SIG-M5 (cell line): Measurements from ENCODE around the gene PXDN.
"Not testable (repeated sequence)": the region's sequence is repeated elsewhere in the genome, so short reads cannot be mapped to it uniquely, and the experiment has no call there.

Source experiments
- DNase-seq: peaks from one replicate; lab custom pipeline; 2025; lab: John Stamatoyannopoulos, UW

Gene PXDN

DNA sequence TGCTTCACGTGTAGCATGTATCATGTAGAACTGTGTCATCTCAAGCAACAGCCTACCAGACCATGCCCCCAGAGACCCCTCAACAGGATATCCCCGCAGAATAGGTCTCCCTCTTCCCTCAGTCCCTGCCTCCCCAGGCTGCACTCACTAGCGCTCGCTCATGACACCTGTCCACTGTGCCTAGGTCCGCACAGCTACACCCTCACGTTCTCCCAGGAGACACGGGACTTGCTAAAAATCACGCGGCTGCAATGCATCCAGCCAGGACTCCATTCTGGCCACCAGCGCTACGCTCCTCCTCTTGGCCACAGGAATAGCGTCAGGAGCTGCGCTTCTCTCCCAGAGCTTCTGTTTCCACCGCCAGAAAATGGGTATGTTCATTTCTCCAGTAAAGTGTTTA lies 2.5 kb downstream of the PXDN start:
- no peak for DNase-seq

DNA sequence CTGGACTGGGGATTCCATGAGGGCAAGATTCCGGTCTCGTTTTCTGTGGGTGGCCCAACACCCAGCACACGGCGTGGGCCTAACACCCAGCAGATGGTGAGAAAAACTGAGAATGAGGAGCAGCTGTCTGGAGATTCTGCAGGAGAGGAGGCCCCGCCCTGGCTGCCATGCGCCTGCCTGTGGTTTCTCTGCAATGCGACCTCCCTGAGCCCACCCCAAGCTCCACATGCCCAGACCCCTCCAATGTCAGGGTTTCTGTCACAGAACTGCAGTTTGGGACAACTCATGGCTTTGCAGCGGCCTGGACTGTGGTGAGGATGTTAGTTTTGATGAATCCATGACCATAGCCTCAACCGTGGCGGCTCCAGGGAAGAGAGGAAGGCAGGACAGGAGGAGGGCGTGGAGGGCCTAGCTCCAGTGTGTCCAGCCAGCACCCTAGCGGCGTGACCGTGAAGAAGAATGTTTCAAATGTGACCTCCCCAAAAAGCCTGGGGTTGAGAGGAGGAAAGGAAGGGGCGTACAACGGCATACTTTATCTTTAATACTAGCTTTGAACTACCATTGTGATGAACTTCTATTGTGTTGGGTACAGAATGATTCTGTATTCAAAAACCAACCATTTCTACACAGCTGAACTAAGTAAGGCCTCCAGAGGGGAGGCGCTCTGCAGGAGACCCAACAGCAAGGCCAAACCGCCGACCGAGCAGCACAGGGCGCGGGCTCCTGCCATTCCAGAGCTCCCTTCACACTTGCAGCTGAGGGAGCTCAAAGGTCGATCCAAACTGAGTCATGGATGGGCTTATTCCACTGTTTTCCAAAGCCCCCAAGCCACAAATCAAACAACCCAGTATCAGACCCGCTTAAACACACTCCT lies 3.4 kb downstream of the PXDN start:
- no peak for DNase-seq

DNA sequence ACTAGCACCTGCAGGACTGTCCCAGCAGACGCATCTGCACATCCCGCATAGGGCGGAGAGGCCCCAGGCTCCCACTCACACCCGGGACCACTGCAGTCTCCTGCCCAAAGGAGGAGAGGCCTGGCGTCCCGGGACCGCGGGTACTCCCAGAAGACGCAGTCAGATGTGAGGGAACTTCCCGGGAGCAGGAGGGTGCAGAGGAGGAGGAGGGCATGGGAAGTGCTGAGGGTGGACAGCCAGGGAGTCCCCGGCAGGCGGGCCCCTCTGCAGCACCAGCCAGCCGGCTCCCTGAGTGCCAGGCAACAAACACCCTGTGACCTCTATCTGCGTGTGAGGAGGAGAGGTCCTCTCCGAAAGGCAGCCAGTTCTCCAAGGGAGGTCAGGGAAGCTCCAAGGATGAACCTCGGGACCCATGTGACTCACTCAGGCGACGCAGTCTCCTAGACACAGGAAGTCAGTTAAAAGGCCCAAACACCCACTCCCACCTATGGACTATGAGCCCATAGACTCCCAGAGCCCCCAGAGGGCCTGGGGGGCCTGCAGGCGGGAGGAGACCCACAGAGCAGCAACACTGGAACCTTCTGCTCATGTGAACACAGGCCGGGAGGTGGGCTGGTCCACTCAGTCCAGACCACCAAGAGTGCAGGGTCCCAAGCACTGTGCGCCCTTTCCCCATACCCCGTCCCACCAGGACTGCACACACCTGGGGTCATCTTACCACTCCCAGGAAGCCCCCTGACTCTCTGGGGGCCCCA lies 4.2 kb downstream of the PXDN start:
- DNase-seq: no peak

DNA sequence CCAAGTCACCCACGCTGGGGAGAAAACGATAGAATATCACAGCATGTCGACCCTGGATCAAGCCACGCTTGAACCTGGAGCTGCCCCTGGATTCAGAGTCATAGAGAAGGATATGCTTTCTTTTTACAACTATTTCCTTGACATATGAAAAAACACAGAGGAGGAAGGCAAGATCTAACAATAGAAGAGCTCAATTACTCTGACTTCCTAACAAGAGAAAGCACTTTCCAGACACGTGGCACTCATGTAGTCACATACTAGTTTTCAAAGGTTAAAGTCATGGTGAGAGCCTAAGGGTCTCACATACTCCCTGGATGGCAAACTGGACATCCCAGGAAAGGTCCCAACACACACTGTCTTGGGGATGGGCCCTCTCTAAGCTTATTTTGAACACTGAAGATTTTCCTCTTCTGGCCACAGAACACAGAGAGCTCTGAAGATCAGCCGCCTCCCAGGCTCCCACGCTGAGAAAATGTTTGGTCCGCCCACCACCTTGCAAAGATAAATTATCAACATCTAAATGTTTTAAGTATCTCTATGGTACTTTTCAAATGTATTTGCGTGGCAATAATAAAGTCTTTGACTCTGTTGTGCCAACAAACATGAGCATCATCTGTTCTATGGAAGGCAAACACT lies 4.9 kb downstream of the PXDN start:
- DNase-seq: no peak

DNA sequence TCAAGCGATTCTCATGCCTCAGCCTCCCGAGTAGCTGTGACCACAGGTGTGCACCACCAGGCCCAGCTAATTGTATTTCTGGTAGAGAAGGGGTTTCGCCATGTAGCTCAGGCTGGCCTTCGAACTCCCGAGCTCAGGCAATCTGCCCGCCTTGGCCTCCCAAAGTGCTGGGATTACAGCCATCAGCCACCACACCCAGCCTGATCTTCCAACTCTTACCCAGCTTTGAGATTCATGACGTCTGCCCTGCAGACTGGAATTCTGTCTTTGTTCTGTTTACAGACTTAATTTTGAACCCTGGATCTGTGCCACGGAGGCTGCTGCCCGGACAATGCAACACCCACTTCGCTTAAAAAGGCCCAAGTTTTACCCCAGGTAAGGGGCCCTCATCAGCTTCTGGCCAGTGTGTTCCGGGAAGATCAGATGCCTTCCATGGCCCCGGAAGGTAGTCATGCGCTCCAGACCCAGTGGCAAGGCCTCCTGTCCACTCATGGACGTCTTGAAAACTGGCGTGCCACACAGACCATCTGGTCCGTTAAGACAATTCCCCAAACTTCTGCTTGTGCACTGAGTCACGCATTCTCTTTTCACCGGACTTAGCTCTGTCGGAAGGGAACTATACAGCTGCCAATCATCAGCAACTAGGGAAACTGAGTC lies 5.5 kb downstream of the PXDN start:
- DNase-seq: no peak

DNA sequence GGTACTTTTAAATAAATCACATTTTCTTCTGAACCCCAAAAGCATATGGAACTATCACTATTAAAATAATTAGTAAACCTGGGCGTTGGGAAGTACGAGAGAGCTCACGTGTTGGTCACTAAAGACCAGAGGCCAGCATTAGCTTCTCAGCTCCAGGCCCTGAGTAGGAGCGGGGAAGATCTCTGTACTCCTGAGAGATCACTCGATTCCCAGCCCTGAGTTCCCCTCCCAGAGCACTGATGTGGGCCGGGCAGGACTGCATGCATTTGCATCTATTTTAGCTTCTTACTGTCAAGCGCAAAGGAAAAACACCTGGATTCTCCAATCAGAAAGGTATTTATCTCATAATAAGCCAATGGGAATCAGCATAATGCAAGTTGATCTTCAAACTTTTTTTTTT lies 6.2 kb downstream of the PXDN start:
- no peak for DNase-seq

DNA sequence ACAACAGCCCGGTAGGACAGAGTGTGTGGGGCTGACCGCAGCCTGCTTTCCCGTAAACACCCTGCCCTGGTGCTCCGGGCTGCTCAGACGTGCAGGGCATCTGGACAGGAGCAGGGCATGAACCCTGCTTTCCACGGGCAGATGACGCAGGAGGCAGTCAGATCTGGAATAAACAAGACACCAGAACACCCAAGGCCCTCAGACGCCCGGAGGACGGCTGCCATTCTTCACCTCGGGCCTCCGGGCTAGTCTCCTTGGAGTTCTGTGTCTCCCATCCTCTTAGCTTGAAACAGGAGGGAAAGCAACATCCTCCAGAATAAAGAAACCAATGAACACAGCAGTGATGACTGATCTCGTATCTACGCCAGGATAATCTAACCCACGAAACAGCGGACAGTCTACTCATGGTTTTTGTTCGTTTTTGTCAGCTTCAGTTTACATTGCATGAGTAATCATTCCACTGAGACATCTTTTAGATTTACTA lies 7.3 kb downstream of the PXDN start:
- no peak for DNase-seq

DNA sequence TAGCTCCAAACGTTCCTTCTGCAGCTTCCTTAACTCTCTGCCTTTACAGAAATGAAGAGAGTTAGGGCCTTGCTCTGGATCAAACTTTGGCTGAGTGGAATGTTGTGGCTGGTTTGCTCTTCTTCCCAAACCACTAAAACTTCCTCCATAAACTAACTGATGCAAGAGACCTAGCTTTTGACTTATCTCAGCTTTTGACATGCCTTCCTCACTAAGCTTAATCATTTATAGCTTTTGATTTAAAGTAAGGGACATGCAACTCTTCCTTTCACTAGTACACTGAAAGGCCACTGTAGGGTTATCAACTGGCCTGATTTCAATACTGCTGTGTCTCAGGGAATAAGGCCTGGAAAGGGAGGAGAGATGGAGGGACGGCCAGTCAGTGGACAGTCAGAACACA lies 8.3 kb downstream of the PXDN start:
- DNase-seq: no peak

DNA sequence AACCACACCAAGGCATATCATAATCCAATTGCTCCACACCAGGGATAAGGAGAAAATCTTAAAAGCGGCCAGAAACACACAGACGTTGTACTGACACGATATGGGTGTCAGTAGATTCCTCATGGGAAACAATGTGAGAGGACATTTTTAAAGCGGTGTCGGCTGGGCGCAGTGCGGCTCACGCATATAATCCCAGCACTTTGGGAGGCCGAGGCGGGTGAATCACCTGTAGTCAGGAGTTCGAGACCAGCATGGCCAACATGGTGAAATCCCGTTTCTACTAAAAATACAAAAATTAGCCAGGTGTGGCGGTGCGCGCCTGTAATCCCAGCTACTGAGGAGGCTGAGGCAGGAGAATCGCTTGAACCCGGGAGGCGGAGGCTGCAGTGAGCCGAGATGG lies 11.0 kb downstream of the PXDN start:
- DNase-seq: not testable (repeated sequence)

DNA sequence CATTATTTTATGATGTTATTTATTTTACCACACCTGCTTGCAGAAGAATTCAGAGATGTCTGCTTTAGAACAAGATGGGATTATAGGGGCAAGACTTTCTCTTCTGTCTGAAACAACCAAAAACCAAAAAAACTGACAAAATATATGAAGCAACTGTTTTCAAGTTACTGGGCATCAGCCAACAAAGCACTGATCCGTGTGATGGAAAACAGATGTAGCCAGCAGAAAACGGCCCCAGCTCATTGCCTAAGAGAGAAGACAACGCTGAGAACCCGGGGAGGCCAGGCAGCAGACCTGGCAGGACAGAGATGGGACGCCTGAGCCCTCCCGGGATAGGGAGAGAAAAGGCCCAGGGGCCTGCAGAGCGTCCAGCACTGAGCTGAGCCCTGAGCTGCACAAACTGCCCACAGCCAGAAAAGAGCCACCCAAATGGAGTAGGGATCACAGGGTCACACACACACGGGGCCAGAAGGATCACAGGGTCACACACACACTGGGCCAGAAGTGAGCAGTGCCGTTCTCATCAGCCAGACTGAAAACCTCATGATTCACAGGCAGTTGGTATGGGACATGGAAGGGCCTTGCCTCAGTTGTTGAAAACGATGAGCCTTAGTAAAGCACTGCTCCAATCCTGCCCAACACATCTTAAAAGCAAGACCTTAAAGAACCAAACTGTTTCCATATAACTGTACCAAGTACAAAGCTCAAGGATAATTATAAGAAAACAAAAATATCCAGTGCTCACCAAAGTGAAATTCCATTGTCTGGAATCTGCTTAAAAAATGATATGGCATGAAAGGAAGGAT lies 12.1 kb downstream of the PXDN start:
- no peak for DNase-seq

DNA sequence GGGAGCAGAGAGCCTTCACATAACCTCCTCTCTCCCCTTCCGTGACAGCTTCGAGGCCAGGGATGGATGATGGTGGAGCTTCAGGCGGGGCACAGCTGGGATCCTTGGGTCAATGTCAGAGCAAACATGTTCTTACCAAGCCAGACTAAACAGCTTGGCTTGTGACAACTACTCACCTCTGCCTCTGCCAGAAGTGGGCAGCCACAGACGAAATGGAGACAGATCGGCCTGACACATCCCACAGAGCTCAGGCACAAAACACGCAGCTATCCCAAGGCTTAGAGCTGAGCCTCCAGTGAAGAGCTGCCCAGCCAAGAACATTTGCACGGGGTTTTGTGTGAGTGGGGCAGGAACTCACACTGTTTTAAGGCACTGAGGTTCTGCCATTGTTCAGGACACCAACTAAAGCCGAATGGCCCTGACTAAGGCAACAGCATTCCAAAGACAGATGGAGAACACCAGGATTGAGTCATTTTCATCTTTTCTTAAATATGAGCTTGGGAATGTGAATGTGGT lies 12.8 kb downstream of the PXDN start:
- DNase-seq: no peak

DNA sequence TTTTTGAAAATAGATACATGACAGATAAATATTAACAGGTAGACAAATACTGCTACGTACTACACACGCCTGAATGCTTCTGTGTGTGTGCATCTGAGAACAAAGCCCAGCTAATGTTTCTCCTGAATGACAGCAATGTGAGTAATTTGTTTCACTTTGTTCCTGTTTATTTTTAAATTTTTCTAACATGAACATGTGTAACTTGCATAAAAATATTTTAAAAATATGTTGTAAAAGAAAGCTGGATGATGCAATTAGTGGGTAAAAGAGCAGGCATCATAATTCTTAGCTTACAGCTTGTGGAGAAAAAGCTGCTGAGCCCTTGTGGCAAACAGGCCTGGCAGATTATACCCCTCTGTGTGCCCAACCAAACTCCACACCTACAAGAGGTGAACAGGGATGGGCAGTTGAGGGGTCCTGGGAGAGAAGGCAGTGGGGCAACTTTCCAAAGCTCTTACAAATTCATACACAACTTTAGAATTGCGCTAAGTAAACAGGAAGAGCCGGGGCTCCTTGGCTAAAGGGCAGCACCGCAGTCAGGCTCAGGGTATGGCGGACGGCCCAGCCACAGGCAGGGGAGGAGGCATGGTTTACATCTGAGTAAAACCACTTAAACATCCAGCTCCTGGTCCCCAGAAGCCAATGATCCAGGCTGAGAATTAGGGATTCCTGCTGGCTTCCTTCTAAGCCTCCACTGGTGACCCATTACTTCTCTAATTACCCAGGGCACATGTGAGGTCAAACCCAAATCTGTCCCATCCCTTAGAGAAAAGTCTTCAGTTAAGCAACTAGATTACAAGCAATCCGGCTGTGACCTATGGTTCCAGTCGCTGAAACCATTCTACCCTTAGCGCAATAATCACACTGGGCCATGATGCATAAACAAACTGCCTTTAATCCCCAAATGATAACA lies 14.0 kb downstream of the PXDN start:
- DNase-seq: no peak

DNA sequence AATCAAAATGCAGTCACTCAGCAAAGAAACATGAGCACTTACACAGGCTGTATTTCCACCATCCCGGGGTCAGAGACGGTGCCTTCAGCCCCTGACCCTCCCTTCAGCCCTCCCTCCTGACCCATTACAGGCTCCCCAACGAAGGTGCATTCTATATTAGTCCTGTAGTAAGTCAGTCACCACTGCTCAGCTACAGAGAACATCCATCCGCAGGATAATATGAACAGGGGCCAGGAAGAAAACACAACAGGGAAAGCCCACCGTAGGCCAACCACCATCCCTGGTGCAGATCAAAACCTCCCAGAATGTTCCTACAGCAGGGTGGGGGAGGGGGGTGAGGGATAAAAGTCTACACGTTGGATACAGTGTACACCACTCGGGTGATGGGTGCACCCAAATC lies 15.1 kb downstream of the PXDN start:
- DNase-seq: no peak

DNA sequence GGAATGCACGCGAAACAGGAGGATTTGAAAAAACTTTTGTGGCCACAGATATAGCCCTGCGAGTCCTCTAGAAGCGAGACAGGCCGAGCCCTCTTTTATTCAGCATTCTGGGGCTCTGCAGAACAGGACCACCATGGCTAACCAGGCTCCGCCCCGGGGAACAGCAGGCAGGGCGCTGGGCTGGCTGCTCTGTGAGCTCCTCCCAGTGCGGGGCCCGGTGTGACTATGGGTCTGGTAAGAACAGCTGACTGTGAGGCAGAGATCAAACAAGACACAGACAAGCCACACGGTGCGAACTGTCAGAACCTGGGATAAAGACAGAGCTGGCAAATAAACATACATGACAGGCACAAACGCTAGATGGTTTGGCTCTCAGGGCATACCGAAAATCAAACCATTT lies 15.5 kb downstream of the PXDN start:
- no peak for DNase-seq

DNA sequence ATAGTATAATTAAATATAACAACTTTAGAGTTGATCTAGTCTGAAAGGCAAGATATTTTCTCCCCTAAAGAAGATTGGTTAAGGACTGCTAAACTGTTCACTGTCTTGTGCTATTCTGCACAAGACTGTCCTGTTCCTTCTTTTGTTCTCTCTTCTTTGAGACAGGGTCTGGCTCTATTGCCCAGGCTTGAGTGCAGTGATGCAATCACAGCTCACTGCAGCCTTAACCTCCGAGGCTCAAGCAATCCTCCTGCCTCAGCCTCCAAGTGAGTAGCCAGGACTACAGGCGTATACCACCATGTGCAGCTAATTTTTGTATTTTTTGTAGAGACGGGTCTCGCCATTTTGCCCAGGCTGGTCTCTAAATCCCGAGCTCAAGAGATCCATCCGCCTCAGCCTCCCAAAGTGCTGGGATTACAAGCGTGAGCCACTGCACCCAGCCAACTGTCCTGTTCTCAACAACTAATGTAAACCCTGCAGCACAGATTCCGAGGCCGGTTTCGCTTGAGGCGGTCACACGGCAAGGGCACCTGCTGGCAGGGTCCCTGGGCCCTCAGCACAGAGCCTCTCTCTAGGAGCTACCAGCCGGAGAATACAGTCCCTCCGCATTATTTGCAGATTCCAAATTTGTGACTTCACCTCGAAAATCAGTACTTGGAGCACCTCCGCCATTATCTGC lies 16.4 kb downstream of the PXDN start:
- no peak for DNase-seq

DNA sequence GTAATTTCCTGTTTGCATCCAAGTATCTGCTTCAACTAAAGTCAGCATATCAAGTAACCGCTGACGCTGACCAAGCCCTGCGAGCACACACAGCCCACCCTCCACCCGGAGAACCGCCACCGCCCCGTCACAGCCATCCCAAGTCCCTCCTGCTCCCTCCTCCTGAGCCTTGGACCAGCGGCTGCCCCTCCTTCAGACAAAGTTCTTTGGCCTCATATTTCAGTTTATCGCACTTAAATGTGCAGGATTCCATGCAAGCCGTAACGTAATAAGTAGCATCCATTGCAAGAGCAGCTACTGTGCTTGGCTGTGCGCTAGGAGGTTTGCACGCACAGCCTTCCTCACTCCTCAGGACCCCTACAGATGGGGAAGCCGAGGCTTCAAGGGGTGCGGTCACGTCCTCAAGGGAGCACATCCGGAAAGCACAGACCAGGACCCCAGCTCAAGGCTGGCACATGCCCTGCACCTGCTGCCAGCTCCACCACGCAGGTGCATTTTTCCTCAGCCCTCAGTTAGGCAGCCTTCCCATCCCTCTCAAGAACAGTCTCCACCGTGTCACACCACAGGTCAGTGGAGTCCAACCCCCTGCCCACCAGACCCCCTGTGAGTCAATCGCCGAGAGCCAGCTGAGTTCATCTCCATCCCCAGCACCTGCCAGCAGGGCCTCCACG lies 17.1 kb downstream of the PXDN start:
- DNase-seq: no peak

DNA sequence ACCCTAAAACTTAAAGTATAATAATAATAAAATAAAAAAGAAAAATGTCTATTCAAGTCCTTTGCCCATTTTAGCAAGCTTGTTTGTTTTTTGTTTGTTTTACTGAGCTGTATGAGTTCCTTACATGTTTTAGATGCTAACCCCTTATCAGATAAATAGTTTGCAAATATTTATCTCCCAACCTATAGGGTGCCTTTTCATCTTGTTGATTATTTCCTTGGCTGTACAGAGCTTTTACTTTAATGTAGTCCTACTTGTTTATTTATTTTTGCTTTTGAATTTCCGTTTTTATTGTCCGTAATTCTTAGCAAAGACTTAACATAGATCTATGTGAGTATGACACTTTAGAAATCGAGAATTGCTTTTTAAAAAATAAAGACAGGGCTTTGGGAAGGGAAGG lies 17.8 kb downstream of the PXDN start:
- DNase-seq: no peak

DNA sequence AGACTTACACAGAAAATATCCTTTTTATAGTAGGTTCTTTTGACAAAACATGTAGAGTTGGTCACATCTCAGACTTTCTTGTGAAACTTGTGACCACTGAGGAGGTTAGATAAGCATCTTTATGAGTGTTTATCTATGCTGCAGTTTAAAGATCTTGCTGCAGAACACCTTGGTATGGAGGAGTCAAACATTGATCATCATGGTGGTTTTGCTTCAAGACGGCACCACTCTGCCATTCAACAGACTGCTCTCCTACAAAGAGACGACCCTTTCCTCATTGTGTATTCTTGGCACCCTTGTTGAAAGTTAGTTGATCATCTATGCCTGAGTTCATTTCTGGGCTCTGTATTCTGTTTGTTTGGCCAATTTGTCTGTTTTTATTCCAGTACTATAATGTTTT lies 20.0 kb downstream of the PXDN start:
- not testable (repeated sequence) for DNase-seq
